Stimulated activated CD4-positive, alpha-beta T cell treated with anti-CD3 and anti-CD28 coated beads, Interleukin-4, amount 100 ng/mL, for 1 hour (primary cell): Measurements from ENCODE around the gene SNX5.

Source experiments
- DNase-seq: peaks from one replicate; pipeline ENCODE4 v3.0.0-alpha.2; 2020

SNX5 gene

GRCh38 chr20:17959257-17959627, 9.4 kb downstream of the SNX5 start:
- DNase-seq: no peak

- no peak for DNase-seq
Observed at GRCh38 chr20:17958373-17959256, 10.0 kb downstream of the SNX5 start.

GRCh38 chr20:17957505-17958363, 10.9 kb downstream of the SNX5 start:
- no peak for DNase-seq

- DNase-seq: no peak
Observed at GRCh38 chr20:17956099-17956685, 12.4 kb downstream of the SNX5 start.

GRCh38 chr20:17955302-17955701, 13.3 kb downstream of the SNX5 start:
- DNase-seq: no peak

GRCh38 chr20:17953935-17954334, 14.7 kb downstream of the SNX5 start:
- DNase-seq: no peak

- DNase-seq: no peak
Observed at GRCh38 chr20:17952692-17953684, 15.6 kb downstream of the SNX5 start.

GRCh38 chr20:17951323-17951722, 17.3 kb downstream of the SNX5 start:
- no peak for DNase-seq

GRCh38 chr20:17950670-17951069, 17.9 kb downstream of the SNX5 start:
- DNase-seq: no peak

- DNase-seq: no peak
Observed at GRCh38 chr20:17949899-17950298, 18.7 kb downstream of the SNX5 start.

GRCh38 chr20:17948442-17948841, 20.2 kb downstream of the SNX5 start:
- no peak for DNase-seq

- no peak for DNase-seq
Observed at GRCh38 chr20:17947474-17947815, 21.1 kb downstream of the SNX5 start.

- DNase-seq: no peak
Observed at GRCh38 chr20:17946572-17947473, 21.8 kb downstream of the SNX5 start.

GRCh38 chr20:17946040-17946439, 22.6 kb downstream of the SNX5 start:
- no peak for DNase-seq

GRCh38 chr20:17944854-17945474, 23.6 kb downstream of the SNX5 start:
- no peak for DNase-seq

GRCh38 chr20:17943343-17943742, 25.3 kb downstream of the SNX5 start:
- no peak for DNase-seq

- DNase-seq: no peak
Observed at GRCh38 chr20:17941826-17942196, 26.8 kb downstream of the SNX5 start.

- no peak for DNase-seq
Observed at GRCh38 chr20:17941087-17941825, 27.3 kb downstream of the SNX5 start.

GRCh38 chr20:17940224-17940971, 28.2 kb downstream of the SNX5 start:
- DNase-seq: no peak
